Measurements from ENCODE around the gene SPTAN1.

GRCh38 chr9:128593856-128594255 lies 41.5 kb downstream of the SPTAN1 start:
- TF ChIP-seq CTCF (IDR thresholded peaks at IDR 0.05; ENCODE audit: poor library complexity, severe bottlenecking) = no peak
- no peak for TF ChIP-seq RAD21 (conservative IDR thresholded peaks at IDR 0.05)
